H1 (cell line): ENCODE results near the gene LRRC27. TPM values are rescaled to one million over a fixed set of nuclear protein-coding genes. Genes with fewer than 3 reads are reported as not detected.

Experiments
- CTCF ChIA-PET: fragments of 300-600 bp; sonication (Branson Sonifier 250); formaldehyde crosslinking; loops from one replicate; lab custom pipeline; 2021; ENCODE audit not compliant: partially characterized antibody; lab: Charles Lee
- POLR2A ChIA-PET: fragments of 300-600 bp; sonication (Branson Sonifier 250); formaldehyde crosslinking; loops from one replicate; lab custom pipeline; 2021; ENCODE audit warnings: inconsistent platforms; ENCODE audit not compliant: partially characterized antibody; lab: Charles Lee
- DNase-seq, 2 experiments: peaks; one replicate each; pipeline versions ENCODE4 v3.0.0 to v3.0.0-alpha.2; 2010 to 2022; ENCODE audit warnings: low spot score in 2 of 2, low read depth in 1 of 2, mixed read lengths in 1 of 2
- FAIRE-seq: peaks from 2 replicates; lab custom pipeline; 2011; peaks lifted over from hg19 to GRCh38; lab: Jason Lieb, UNC
- H2AFZ ChIP-seq: 2 replicates; pipeline ENCODE4 v1.8.1; 2012; ENCODE audit warnings: low read length, inconsistent platforms
- H2AK5ac ChIP-seq: 2 replicates; pipeline ENCODE4 v1.6.1; 2013; ENCODE audit warnings: low read depth, low read length
- H2BK120ac ChIP-seq: replicated peaks from 2 replicates; pipeline ENCODE3; 2013; ENCODE audit warnings: low read depth, low read length, inconsistent platforms
- H2BK12ac ChIP-seq: 2 replicates; pipeline ENCODE4 v1.6.1; 2013; ENCODE audit warnings: low read depth, low read length
- H2BK15ac ChIP-seq: 2 replicates; pipeline ENCODE4 v1.6.1; 2013; ENCODE audit warnings: low read length
- H2BK20ac ChIP-seq: 2 replicates; pipeline ENCODE4 v1.6.1; 2013; ENCODE audit warnings: low read length
- H2BK5ac ChIP-seq: 2 replicates; pipeline ENCODE4 v1.6.1; 2013; ENCODE audit warnings: low read depth, low read length
- H3K14ac ChIP-seq: 2 replicates; pipeline ENCODE4 v1.6.1; 2013; ENCODE audit warnings: inconsistent platforms; ENCODE audit not compliant: insufficient read length
- H3K18ac ChIP-seq: 2 replicates; pipeline ENCODE4 v1.6.1; 2013; ENCODE audit warnings: low read length; ENCODE audit errors: extremely low read depth
- H3K23ac ChIP-seq: 2 replicates; pipeline ENCODE4 v1.6.1; 2013; ENCODE audit warnings: inconsistent platforms; ENCODE audit not compliant: insufficient read length
- H3K23me2 ChIP-seq: 2 replicates; pipeline ENCODE4 v1.6.1; 2013; ENCODE audit warnings: low read depth, low read length
- H3K27ac ChIP-seq: 2 replicates; pipeline ENCODE4 v1.6.1; 2011; ENCODE audit warnings: low read depth, low read length, inconsistent platforms
- H3K27me3 ChIP-seq, 4 experiments: replicated peaks in 1 of 4; 1 replicate in 1 of 4; 2 replicates in 3 of 4; pipeline versions ENCODE4 v1.6.1 to v1.8.1; 2011 to 2013; ENCODE audit warnings: low read length in 3 of 4, mild to moderate bottlenecking in 3 of 4, inconsistent platforms in 2 of 4, mixed read lengths in 2 of 4, moderate library complexity in 1 of 4; ENCODE audit not compliant: control insufficient read depth in 3 of 4, insufficient read depth in 3 of 4; ENCODE audit errors: extremely low read depth in 1 of 4
- H3K36me3 ChIP-seq, 4 experiments: 2 replicates each; pipeline versions ENCODE4 v1.6.1 to v1.8.1; 2011 to 2013; ENCODE audit warnings: mild to moderate bottlenecking in 4 of 4, low read length in 3 of 4, moderate library complexity in 2 of 4, control low read depth in 1 of 4, inconsistent platforms in 1 of 4; ENCODE audit not compliant: insufficient read depth in 4 of 4, control insufficient read depth in 2 of 4
- H3K4ac ChIP-seq: replicated peaks from 2 replicates; pipeline ENCODE3; 2013; ENCODE audit warnings: low read length, low read depth, mixed read lengths, inconsistent platforms; ENCODE audit not compliant: insufficient read length
- H3K4me1 ChIP-seq, 4 experiments: replicated peaks in 1 of 4; 1 replicate in 1 of 4; 2 replicates in 3 of 4; pipeline versions ENCODE4 v1.6.1 to v1.8.1; 2011 to 2013; ENCODE audit warnings: low read length in 3 of 4, inconsistent platforms in 2 of 4, mixed read lengths in 1 of 4; ENCODE audit not compliant: insufficient read depth in 4 of 4, control insufficient read depth in 3 of 4
- H3K4me2 ChIP-seq, 2 experiments: 2 replicates each; pipeline versions ENCODE4 v1.6.1 to v1.8.1; 2011 to 2013; ENCODE audit warnings: low read depth in 2 of 2, low read length in 2 of 2, control low read depth in 1 of 2, inconsistent platforms in 1 of 2, mild to moderate bottlenecking in 1 of 2; ENCODE audit not compliant: insufficient read depth in 1 of 2
- H3K4me3 ChIP-seq, 4 experiments: fragments of 200-600, 300-600 bp in 1 of 4; sonication (generic), shearing (Covaris generic), sonication (Bioruptor Twin) in 1 of 4; 2 replicates each; pipeline versions ENCODE4 v1.5.1 to v1.8.1; 2011 to 2016; ENCODE audit warnings: low read length in 4 of 4, low read depth in 3 of 4, control low read depth in 2 of 4, inconsistent platforms in 2 of 4, mild to moderate bottlenecking in 2 of 4, mixed read lengths in 1 of 4, moderate library complexity in 1 of 4; ENCODE audit not compliant: insufficient read depth in 2 of 4; ENCODE audit errors: extremely low read depth in 1 of 4
- H3K56ac ChIP-seq: replicated peaks from 2 replicates; pipeline ENCODE3; 2013; ENCODE audit warnings: low read depth, mild to moderate bottlenecking, mixed read lengths, low read length, inconsistent platforms; ENCODE audit not compliant: insufficient read length
- H3K79me1 ChIP-seq: 2 replicates; pipeline ENCODE4 v1.6.1; 2013; ENCODE audit warnings: low read depth, low read length, control low read depth
- H3K79me2 ChIP-seq, 2 experiments: 2 replicates each; pipeline versions ENCODE4 v1.6.1 to v1.8.1; 2012 to 2013; ENCODE audit warnings: low read length in 2 of 2, mild to moderate bottlenecking in 2 of 2, inconsistent platforms in 1 of 2; ENCODE audit not compliant: insufficient read depth in 2 of 2, control insufficient read depth in 1 of 2
- H3K9ac ChIP-seq, 4 experiments: replicated peaks in 1 of 4; 1 replicate in 1 of 4; 2 replicates in 3 of 4; pipeline versions ENCODE4 v1.6.1 to v1.8.1; 2011 to 2013; ENCODE audit warnings: low read depth in 3 of 4, low read length in 3 of 4, control low read depth in 2 of 4, mild to moderate bottlenecking in 2 of 4, moderate library complexity in 2 of 4, inconsistent platforms in 1 of 4; ENCODE audit errors: extremely low read depth in 1 of 4
- H3K9me3 ChIP-seq, 2 experiments: 2 replicates each; pipeline versions ENCODE4 v1.6.1 to v1.8.1; 2012 to 2013; ENCODE audit warnings: mild to moderate bottlenecking in 2 of 2, moderate library complexity in 2 of 2, control low read depth in 1 of 2, inconsistent platforms in 1 of 2, low read depth in 1 of 2, low read length in 1 of 2, mixed read lengths in 1 of 2; ENCODE audit not compliant: insufficient read depth in 2 of 2
- H4K20me1 ChIP-seq, 2 experiments: replicated peaks in 1 of 2; 2 replicates each; pipeline versions ENCODE3 to v1.8.1; 2011 to 2013; ENCODE audit warnings: inconsistent platforms in 2 of 2, low read length in 2 of 2, mild to moderate bottlenecking in 1 of 2; ENCODE audit not compliant: insufficient read depth in 2 of 2, control insufficient read depth in 1 of 2
- H4K5ac ChIP-seq: 2 replicates; pipeline ENCODE4 v1.6.1; 2013; ENCODE audit warnings: low read length, low read depth, mixed read lengths, inconsistent platforms; ENCODE audit not compliant: insufficient read length
- H4K8ac ChIP-seq: 2 replicates; pipeline ENCODE4 v1.8.0; 2013; ENCODE audit warnings: mild to moderate bottlenecking, moderate library complexity, low read length, inconsistent platforms; ENCODE audit not compliant: insufficient read depth; ENCODE audit errors: extremely low read depth
- H4K91ac ChIP-seq: replicated peaks from 2 replicates; pipeline ENCODE3; 2013; ENCODE audit warnings: low read length, mixed read lengths, inconsistent platforms; ENCODE audit not compliant: insufficient read length
- EGR1 ChIP-seq: IDR thresholded peaks from 2 replicates; pipeline ENCODE4 v1.6.1; 2011; ENCODE audit warnings: low read depth, low read length, borderline replicate concordance
- GABPA ChIP-seq: IDR thresholded peaks from 2 replicates; pipeline ENCODE4 v1.6.1; 2011; ENCODE audit warnings: mild to moderate bottlenecking, low read length, moderate library complexity, borderline replicate concordance; ENCODE audit not compliant: insufficient read depth
- NRF1 ChIP-seq: IDR thresholded peaks from 2 replicates; pipeline ENCODE4 v1.6.1; 2011; ENCODE audit warnings: mild to moderate bottlenecking, low read depth, low read length, improper control_type of control experiment
- SIN3A ChIP-seq, 2 experiments: IDR thresholded peaks in 1 of 2; conservative IDR thresholded peaks in 1 of 2; 2 replicates each; pipeline ENCODE4 v1.6.1; 2011 to 2012; ENCODE audit warnings: low read length in 2 of 2, improper control_type of control experiment in 1 of 2, low read depth in 1 of 2, mild to moderate bottlenecking in 1 of 2
- WGBS, 2 experiments: shearing (Covaris generic) in 1 of 2; methylation state at CpG; one replicate each; pipeline versions ENCODE4 v1.1.6 to v1.1.7; 2013 to 2015; ENCODE audit warnings: low lambda C conversion rate in 2 of 2, mixed read lengths in 2 of 2, inconsistent platforms in 1 of 2, low coverage in 1 of 2, missing lambda C conversion rate in 1 of 2; ENCODE audit not compliant: insufficient replicate concordance in 2 of 2, insufficient coverage in 1 of 2, insufficient read length in 1 of 2; ENCODE audit errors: extremely low coverage in 1 of 2, missing lambda C conversion rate in 1 of 2; 5-methylcytosine and 5-hydroxymethylcytosine counted together
- polyA plus RNA-seq, 7 experiments: library from polyadenylated mRNA; depleted of rRNA in 3 of 7; stranded (reverse) in 5 of 7; unstranded in 2 of 7; fragments of >200 nt in 5 of 7; fragments of 200-250 nt in 2 of 7; gene quantifications; 1 replicate in 5 of 7; 2 replicates in 1 of 7; 4 replicates in 1 of 7; pipeline versions ENCODE4 v1.2.1 to v1.2.3, GENCODE V29; 2011 to 2013; ENCODE audit warnings: missing spikeins in 2 of 7, mixed read lengths in 2 of 7
- total RNA-seq: library from RNA; stranded (reverse); fragmentation: NEBNext Ultra II Directional; extraction: Animal tissue kit (Norgen Biotek cat#: 25700); gene quantifications from 2 replicates; pipeline ENCODE4 v1.2.1, GENCODE V29; 2021

Gene LRRC27
- total and polyA plus RNA-seq, 2 of the 8 experiments (the other 6 are each of a cell fraction or from before 2014, with no cell fraction given): 1.2 to 3.8 TPM

DNA sequence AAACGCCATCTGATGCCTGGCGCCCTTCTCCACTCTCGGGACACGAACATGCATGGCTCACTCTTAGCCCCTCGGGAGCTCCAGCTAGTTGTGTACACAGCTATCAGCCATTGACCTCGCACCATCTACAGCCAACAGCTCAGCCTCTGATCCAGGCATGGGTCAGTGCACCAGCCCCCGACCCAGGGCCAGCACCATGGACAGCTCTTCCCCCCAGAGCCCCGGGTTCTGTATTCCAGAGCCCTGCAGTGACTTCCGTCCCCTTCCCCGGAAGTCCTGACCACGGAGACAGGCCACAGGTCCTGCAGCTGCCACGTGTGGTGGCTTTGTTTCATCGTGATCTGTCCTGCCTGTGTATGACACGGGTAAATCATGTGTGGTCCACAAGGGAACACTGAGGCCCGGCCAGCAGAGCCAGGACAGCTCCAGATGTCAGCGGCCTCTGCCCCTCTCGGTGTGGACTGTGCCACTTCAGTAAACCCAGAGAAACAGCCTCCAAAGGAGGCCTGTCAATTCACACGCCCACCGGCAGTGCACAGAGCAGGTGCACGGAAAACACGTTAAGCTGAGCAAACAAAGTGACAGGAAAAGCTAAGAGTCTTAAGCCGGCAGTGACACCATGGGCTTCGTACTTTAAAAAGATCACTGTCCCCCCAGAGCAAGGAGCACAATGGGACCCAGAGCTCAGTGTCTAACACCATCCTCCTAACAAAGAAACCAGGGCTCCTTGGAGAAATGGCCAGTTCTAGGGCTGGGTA, 37.3 kb upstream of the LRRC27 start:
- no peak overlapping the region for H2BK120ac ChIP-seq
- no peak overlapping the region for H3K4ac ChIP-seq
- peaks cover 0 to 15% (median 11%) of the 10 kb centered on the region in 4 experiments; a peak in 6 of 7 replicates for H3K4me1 ChIP-seq
- H2AFZ ChIP-seq: no peak overlapping the region
- no peaks in the 10 kb centered on the region for H3K79me2 ChIP-seq
- no peak overlapping the region for H2BK15ac ChIP-seq
- TF ChIP-seq NRF1: no peak
- peak; percentile 64 to 86; a peak in 3 of 4 replicates for TF ChIP-seq SIN3A (conservative IDR thresholded peaks at IDR 0.05 in 1 of 2, IDR thresholded peaks at IDR 0.05 in 1 of 2; ENCODE audit: low read depth in 1 of 2, low read length in 2 of 2)
- peak; percentile 82 for TF ChIP-seq EGR1
- TF ChIP-seq GABPA: peak; percentile 57; the same call in 1 of the 2 replicates
- no peak overlapping the region for H4K5ac ChIP-seq
- no peak overlapping the region for H3K56ac ChIP-seq
- H3K9ac ChIP-seq: no peak overlapping the region
- no peak overlapping the region for H3K14ac ChIP-seq
- H2BK5ac ChIP-seq: no peak overlapping the region
- FAIRE-seq: no peak
- H4K91ac ChIP-seq: no peak overlapping the region
- no peak overlapping the region for H2BK12ac ChIP-seq
- H3K27me3 ChIP-seq: no peaks in the 10 kb centered on the region
- DNase-seq: peak in 1 of 2 experiments; percentile 79
- no peak overlapping the region for H2BK20ac ChIP-seq
- H3K23ac ChIP-seq: no peak overlapping the region
- H3K27ac ChIP-seq: no peak overlapping the region
- peaks cover 8 to 11% of the 10 kb centered on the region in 2 experiments for H4K20me1 ChIP-seq
- 84% methylated on average over 23 of the region's 23 CpGs; no CpG with 5 or more reads in 1 of the 2 experiments for WGBS, 2 experiments
- H3K23me2 ChIP-seq: no peaks in the 10 kb centered on the region
- CTCF ChIA-PET: interaction anchor here (0.9 to 2.3 kb wide), 7 partner anchors 8 to 359 kb away, joined by 3 to 8 read pairs (median 5); no protein-coding TSS in a partner anchor
- no peaks in the 10 kb centered on the region for H3K9me3 ChIP-seq
- no peak overlapping the region for H4K8ac ChIP-seq
- H3K4me2 ChIP-seq: no peak overlapping the region
- no peaks in the 10 kb centered on the region for H3K79me1 ChIP-seq
- no peaks in the 10 kb centered on the region for H3K36me3 ChIP-seq
- H3K4me3 ChIP-seq: no peak overlapping the region
- no peak overlapping the region; the same call in 1 of the 2 replicates for H3K18ac ChIP-seq
- POLR2A ChIA-PET: interaction anchor here (0.9 to 1.4 kb wide), 3 partner anchors 9 to 41 kb away, joined by 3 to 5 read pairs (median 3); no protein-coding TSS in a partner anchor
- no peak overlapping the region for H2AK5ac ChIP-seq
